ENCODE measurements around the gene SERPINE3. TPM values are rescaled to one million over a fixed set of nuclear protein-coding genes. Genes with fewer than 3 reads are reported as not detected.
A peak's percentile ranks its signal among the peaks of the same experiment; 100 is the strongest.

SERPINE3 gene
- polyA plus RNA-seq, 1 donor: 0.66 TPM

GRCh38 chr13:51311957-51312520, 27.5 kb upstream of the SERPINE3 start:
- Histone ChIP-seq H3K4me1 (ENCODE audit: control insufficient read depth, insufficient read depth, low read length) (no peaks in the 10 kb centered on the region), H3K36me3 (ENCODE audit: control insufficient read depth, insufficient read depth, low read length) (no peaks in the 10 kb centered on the region), H3K9me3 (ENCODE audit: control insufficient read depth, low read depth, low read length) (no peaks in the 10 kb centered on the region), H3K27ac (ENCODE audit: low read length) (no peak overlapping the region), H3K4me3 (ENCODE audit: low read length) (no peak overlapping the region), H3K27me3 (ENCODE audit: control insufficient read depth, insufficient read depth, low read length) (peaks cover 6% of the 10 kb centered on the region)
- no peak for DNase-seq
- WGBS (ENCODE audit: insufficient coverage, low lambda C conversion rate): 100% methylated on average over 1 of the region's 5 CpGs

- no peak overlapping the region for H3K27ac ChIP-seq (ENCODE audit: low read length)
- no peaks in the 10 kb centered on the region for H3K36me3 ChIP-seq (ENCODE audit: control insufficient read depth, insufficient read depth, low read length)
- H3K4me3 ChIP-seq (ENCODE audit: low read length): no peak overlapping the region
- no peak for DNase-seq
- no CpG with 5 or more reads among the region's 1 CpG for WGBS (ENCODE audit: insufficient coverage, low lambda C conversion rate)
- peaks cover 6% of the 10 kb centered on the region for H3K27me3 ChIP-seq (ENCODE audit: control insufficient read depth, insufficient read depth, low read length)
- H3K9me3 ChIP-seq (ENCODE audit: control insufficient read depth, low read depth, low read length): no peaks in the 10 kb centered on the region
- H3K4me1 ChIP-seq (ENCODE audit: control insufficient read depth, insufficient read depth, low read length): no peaks in the 10 kb centered on the region
Measured at GRCh38 chr13:51313619-51314018, 25.9 kb upstream of the SERPINE3 start.

GRCh38 chr13:51317262-51317661, 22.2 kb upstream of the SERPINE3 start:
- DNase-seq: no peak
- no peaks in the 10 kb centered on the region for H3K4me1 ChIP-seq (ENCODE audit: control insufficient read depth, insufficient read depth, low read length)
- H3K36me3 ChIP-seq (ENCODE audit: control insufficient read depth, insufficient read depth, low read length): no peaks in the 10 kb centered on the region
- no CpG with 5 or more reads among the region's 1 CpG for WGBS (ENCODE audit: insufficient coverage, low lambda C conversion rate)
- H3K27me3 ChIP-seq (ENCODE audit: control insufficient read depth, insufficient read depth, low read length): peaks cover 3% of the 10 kb centered on the region
- H3K9me3 ChIP-seq (ENCODE audit: control insufficient read depth, low read depth, low read length): no peaks in the 10 kb centered on the region
- H3K4me3 ChIP-seq (ENCODE audit: low read length): no peak overlapping the region
- no peak overlapping the region for H3K27ac ChIP-seq (ENCODE audit: low read length)

- Histone ChIP-seq H3K4me3 (ENCODE audit: low read length) (no peak overlapping the region), H3K27ac (ENCODE audit: low read length) (no peak overlapping the region), H3K27me3 (ENCODE audit: control insufficient read depth, insufficient read depth, low read length) (peaks cover 3% of the 10 kb centered on the region), H3K9me3 (ENCODE audit: control insufficient read depth, low read depth, low read length) (no peaks in the 10 kb centered on the region), H3K4me1 (ENCODE audit: control insufficient read depth, insufficient read depth, low read length) (no peaks in the 10 kb centered on the region), H3K36me3 (ENCODE audit: control insufficient read depth, insufficient read depth, low read length) (no peaks in the 10 kb centered on the region)
- WGBS (ENCODE audit: insufficient coverage, low lambda C conversion rate): no CpG with 5 or more reads among the region's 2 CpGs
- no peak for DNase-seq
Measured at GRCh38 chr13:51318015-51318414, 21.5 kb upstream of the SERPINE3 start.

GRCh38 chr13:51318876-51319275, 20.6 kb upstream of the SERPINE3 start:
- Histone ChIP-seq H3K9me3 (ENCODE audit: control insufficient read depth, low read depth, low read length) (no peaks in the 10 kb centered on the region), H3K4me1 (ENCODE audit: control insufficient read depth, insufficient read depth, low read length) (no peaks in the 10 kb centered on the region), H3K36me3 (ENCODE audit: control insufficient read depth, insufficient read depth, low read length) (no peaks in the 10 kb centered on the region), H3K4me3 (ENCODE audit: low read length) (no peak overlapping the region), H3K27me3 (ENCODE audit: control insufficient read depth, insufficient read depth, low read length) (no peaks in the 10 kb centered on the region), H3K27ac (ENCODE audit: low read length) (no peak overlapping the region)
- WGBS (ENCODE audit: insufficient coverage, low lambda C conversion rate): no CpG with 5 or more reads among the region's 3 CpGs
- no peak for DNase-seq

- Histone ChIP-seq H3K4me1 (ENCODE audit: control insufficient read depth, insufficient read depth, low read length) (no peaks in the 10 kb centered on the region), H3K27me3 (ENCODE audit: control insufficient read depth, insufficient read depth, low read length) (no peaks in the 10 kb centered on the region), H3K36me3 (ENCODE audit: control insufficient read depth, insufficient read depth, low read length) (no peaks in the 10 kb centered on the region), H3K27ac (ENCODE audit: low read length) (no peak overlapping the region), H3K9me3 (ENCODE audit: control insufficient read depth, low read depth, low read length) (no peaks in the 10 kb centered on the region), H3K4me3 (ENCODE audit: low read length) (no peak overlapping the region)
- no CpG with 5 or more reads among the region's 2 CpGs for WGBS (ENCODE audit: insufficient coverage, low lambda C conversion rate)
- DNase-seq: no peak
Measured at GRCh38 chr13:51321836-51322235, 17.7 kb upstream of the SERPINE3 start.

- Histone ChIP-seq H3K27ac (ENCODE audit: low read length) (no peak overlapping the region), H3K4me1 (ENCODE audit: control insufficient read depth, insufficient read depth, low read length) (no peaks in the 10 kb centered on the region), H3K36me3 (ENCODE audit: control insufficient read depth, insufficient read depth, low read length) (no peaks in the 10 kb centered on the region), H3K27me3 (ENCODE audit: control insufficient read depth, insufficient read depth, low read length) (no peaks in the 10 kb centered on the region), H3K9me3 (ENCODE audit: control insufficient read depth, low read depth, low read length) (no peaks in the 10 kb centered on the region), H3K4me3 (ENCODE audit: low read length) (no peak overlapping the region)
- DNase-seq: no peak
- WGBS (ENCODE audit: insufficient coverage, low lambda C conversion rate): no CpG with 5 or more reads among the region's 3 CpGs
Measured at GRCh38 chr13:51322826-51323225, 16.7 kb upstream of the SERPINE3 start.

GRCh38 chr13:51323824-51324511, 15.5 kb upstream of the SERPINE3 start:
- no peaks in the 10 kb centered on the region for H3K36me3 ChIP-seq (ENCODE audit: control insufficient read depth, insufficient read depth, low read length)
- DNase-seq: peak in 1 of 2 donors; percentile 4
- no peak overlapping the region for H3K27ac ChIP-seq (ENCODE audit: low read length)
- WGBS (ENCODE audit: insufficient coverage, low lambda C conversion rate): no CpG with 5 or more reads among the region's 5 CpGs
- H3K9me3 ChIP-seq (ENCODE audit: control insufficient read depth, low read depth, low read length): no peaks in the 10 kb centered on the region
- no peak overlapping the region for H3K4me3 ChIP-seq (ENCODE audit: low read length)
- no peaks in the 10 kb centered on the region for H3K4me1 ChIP-seq (ENCODE audit: control insufficient read depth, insufficient read depth, low read length)
- H3K27me3 ChIP-seq (ENCODE audit: control insufficient read depth, insufficient read depth, low read length): no peaks in the 10 kb centered on the region

- no peak for DNase-seq
- H3K27me3 ChIP-seq (ENCODE audit: control insufficient read depth, insufficient read depth, low read length): no peaks in the 10 kb centered on the region
- no peaks in the 10 kb centered on the region for H3K36me3 ChIP-seq (ENCODE audit: control insufficient read depth, insufficient read depth, low read length)
- no peak overlapping the region for H3K27ac ChIP-seq (ENCODE audit: low read length)
- no peak overlapping the region for H3K4me3 ChIP-seq (ENCODE audit: low read length)
- H3K9me3 ChIP-seq (ENCODE audit: control insufficient read depth, low read depth, low read length): no peaks in the 10 kb centered on the region
- no CpG with 5 or more reads among the region's 14 CpGs for WGBS (ENCODE audit: insufficient coverage, low lambda C conversion rate)
- no peaks in the 10 kb centered on the region for H3K4me1 ChIP-seq (ENCODE audit: control insufficient read depth, insufficient read depth, low read length)
Measured at GRCh38 chr13:51324714-51325420, 14.6 kb upstream of the SERPINE3 start.

GRCh38 chr13:51325837-51326236, 13.7 kb upstream of the SERPINE3 start:
- DNase-seq: no peak
- H3K4me1 ChIP-seq (ENCODE audit: control insufficient read depth, insufficient read depth, low read length): no peaks in the 10 kb centered on the region
- H3K36me3 ChIP-seq (ENCODE audit: control insufficient read depth, insufficient read depth, low read length): no peaks in the 10 kb centered on the region
- no peaks in the 10 kb centered on the region for H3K9me3 ChIP-seq (ENCODE audit: control insufficient read depth, low read depth, low read length)
- no peaks in the 10 kb centered on the region for H3K27me3 ChIP-seq (ENCODE audit: control insufficient read depth, insufficient read depth, low read length)
- WGBS (ENCODE audit: insufficient coverage, low lambda C conversion rate): no CpG with 5 or more reads among the region's 6 CpGs
- H3K4me3 ChIP-seq (ENCODE audit: low read length): no peak overlapping the region
- H3K27ac ChIP-seq (ENCODE audit: low read length): no peak overlapping the region
